ENCODE measurements around the gene TSPAN14.

DNA sequence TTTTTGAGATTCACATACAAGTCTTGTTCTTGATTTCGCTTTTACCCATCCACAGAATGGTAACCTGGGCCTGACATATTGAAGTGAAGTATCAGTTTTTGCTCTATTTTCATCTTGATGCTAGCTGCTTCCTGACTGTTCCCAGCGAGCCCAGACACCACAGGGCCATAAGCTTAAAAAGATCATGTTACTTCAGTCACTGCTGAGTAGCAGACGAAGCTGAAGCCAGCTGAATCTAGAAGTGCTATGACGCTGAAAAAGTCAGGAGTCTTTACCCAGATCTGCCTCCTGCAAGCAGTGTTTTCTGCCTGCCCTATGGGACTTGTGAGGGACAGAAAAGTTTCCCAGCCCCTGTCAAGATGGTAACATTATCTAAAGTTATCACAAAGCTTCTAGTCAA, 48.5 kb upstream of the TSPAN14 start:
- no peak for TF ChIP-seq POLR2AphosphoS5 (IDR thresholded peaks at IDR 0.05; ENCODE audit: borderline replicate concordance, low read depth, low read length)
- no peak for TF ChIP-seq EZH2 (IDR thresholded peaks at IDR 0.05)
- no peak for TF ChIP-seq FOXP2 (optimal IDR thresholded peaks at IDR 0.05; ENCODE audit: control extremely low read depth, extremely low read length, insufficient read depth)

Data from SK-N-MC (cell line).